GM18498 (cell line): ENCODE data around the gene GPRC5B.

ENCODE experiments used
- ATAC-seq: cut with Tn5 transposase; IDR thresholded peaks from one replicate; pipeline ENCODE4 v1.9.1; 2021; ENCODE audit warnings: mild to moderate bottlenecking, moderate library complexity; ENCODE audit not compliant: unreplicated experiment

The GPRC5B gene

GRCh38 chr16:19898166-19898565, 13.5 kb upstream of the GPRC5B start:
- ATAC-seq = no peak

GRCh38 chr16:19896951-19897350, 12.3 kb upstream of the GPRC5B start:
- ATAC-seq = no peak

- ATAC-seq = no peak
Observed at GRCh38 chr16:19894586-19894985, 9.9 kb upstream of the GPRC5B start.

GRCh38 chr16:19892902-19893301, 8.3 kb upstream of the GPRC5B start:
- ATAC-seq = no peak

- ATAC-seq = no peak
Observed at GRCh38 chr16:19890901-19891300, 6.3 kb upstream of the GPRC5B start.

GRCh38 chr16:19888834-19889233, 4.2 kb upstream of the GPRC5B start:
- ATAC-seq = no peak

GRCh38 chr16:19886073-19886941, 1.7 kb upstream of the GPRC5B start:
- ATAC-seq = peak; percentile 74

- ATAC-seq = no peak
Observed at GRCh38 chr16:19885451-19886072, 914 bp upstream of the GPRC5B start.

GRCh38 chr16:19883966-19884485, 622 bp downstream of the GPRC5B start:
- ATAC-seq = no peak

- no peak for ATAC-seq
Observed at GRCh38 chr16:19883296-19883965, 1.2 kb downstream of the GPRC5B start.

GRCh38 chr16:19882646-19883045, 2.0 kb downstream of the GPRC5B start:
- ATAC-seq = no peak

GRCh38 chr16:19882186-19882585, 2.5 kb downstream of the GPRC5B start:
- ATAC-seq = no peak

- ATAC-seq = no peak
Observed at GRCh38 chr16:19881783-19882182, 2.9 kb downstream of the GPRC5B start.

- no peak for ATAC-seq
Observed at GRCh38 chr16:19881028-19881427, 3.6 kb downstream of the GPRC5B start.

- no peak for ATAC-seq
Observed at GRCh38 chr16:19879241-19879792, 5.3 kb downstream of the GPRC5B start.

GRCh38 chr16:19878757-19879156, 5.9 kb downstream of the GPRC5B start:
- ATAC-seq = no peak

- ATAC-seq = no peak
Observed at GRCh38 chr16:19876501-19877059, 8.1 kb downstream of the GPRC5B start.

GRCh38 chr16:19875900-19876299, 8.7 kb downstream of the GPRC5B start:
- ATAC-seq = no peak

GRCh38 chr16:19874851-19875546, 9.6 kb downstream of the GPRC5B start:
- ATAC-seq = no peak

GRCh38 chr16:19874026-19874425, 10.6 kb downstream of the GPRC5B start:
- no peak for ATAC-seq
